Fibroblast of skin of left biceps (primary cell): Measurements from ENCODE around the gene LRRC37B.
"Not testable (repeated sequence)": the region's sequence is repeated elsewhere in the genome, so short reads cannot be mapped to it uniquely, and the experiment has no call there.

ENCODE experiments used
- DNase-seq, 2 experiments: peaks; one replicate each; pipeline ENCODE4 v3.0.0-alpha.2; 2013; ENCODE audit warnings: low read depth in 2 of 2

LRRC37B gene

DNA sequence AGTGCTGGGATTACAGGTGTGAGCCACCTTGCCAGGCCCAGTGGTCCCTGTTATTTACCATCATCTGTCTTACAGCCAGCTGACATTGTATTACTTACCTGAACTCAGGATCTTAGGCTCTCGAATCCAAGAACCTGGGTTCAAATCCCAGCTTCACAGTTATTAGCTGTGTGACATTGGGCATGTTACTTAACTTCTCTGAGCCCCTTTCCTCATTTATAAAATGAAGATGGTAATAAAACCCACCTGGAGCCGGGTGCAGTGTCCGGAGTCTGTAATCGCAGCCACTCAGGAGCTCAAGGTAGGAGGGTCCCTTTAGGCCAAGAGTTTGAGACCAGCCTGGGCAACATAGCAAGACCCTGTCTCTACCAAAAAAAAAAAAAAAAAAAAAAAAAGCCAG is 79.7 kb downstream of the LRRC37B start:
- not testable (repeated sequence) for DNase-seq

DNA sequence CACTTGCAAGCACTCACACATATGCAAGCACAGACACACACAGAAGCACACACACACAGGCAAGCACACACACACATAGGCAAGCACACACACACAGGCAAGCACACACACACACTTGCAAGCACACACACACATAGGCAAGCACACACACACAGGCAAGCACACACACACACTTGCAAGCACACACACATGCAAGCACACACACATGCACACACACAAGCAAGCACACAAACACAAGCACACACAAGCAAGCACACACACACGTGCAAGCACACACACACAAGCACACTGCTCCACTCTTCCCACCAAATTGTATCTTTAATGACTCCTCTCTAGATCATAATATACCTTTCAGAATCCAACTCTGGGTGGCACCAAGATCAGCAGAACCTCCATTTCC is 84.9 kb downstream of the LRRC37B start:
- DNase-seq, result not testable (repeated sequence)

DNA sequence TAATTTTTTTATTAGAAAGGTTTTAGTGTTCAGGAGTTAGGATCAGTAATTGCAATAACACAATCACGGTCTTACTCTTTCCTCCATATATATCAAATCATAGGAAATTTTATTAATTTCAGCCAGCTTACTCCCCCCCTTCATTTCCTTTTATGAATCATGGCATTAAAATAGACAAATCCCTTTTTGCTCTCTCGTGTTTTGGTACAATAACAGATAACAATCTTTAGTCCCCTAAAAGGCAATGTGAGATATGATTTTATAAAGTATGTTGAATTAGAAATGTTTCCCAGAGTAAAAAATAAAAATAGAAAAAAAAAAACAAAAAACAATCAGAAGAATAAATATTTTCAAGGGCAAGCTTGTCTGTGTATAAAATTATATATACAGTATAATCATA is 92.5 kb downstream of the LRRC37B start:
- DNase-seq, result no peak

DNA sequence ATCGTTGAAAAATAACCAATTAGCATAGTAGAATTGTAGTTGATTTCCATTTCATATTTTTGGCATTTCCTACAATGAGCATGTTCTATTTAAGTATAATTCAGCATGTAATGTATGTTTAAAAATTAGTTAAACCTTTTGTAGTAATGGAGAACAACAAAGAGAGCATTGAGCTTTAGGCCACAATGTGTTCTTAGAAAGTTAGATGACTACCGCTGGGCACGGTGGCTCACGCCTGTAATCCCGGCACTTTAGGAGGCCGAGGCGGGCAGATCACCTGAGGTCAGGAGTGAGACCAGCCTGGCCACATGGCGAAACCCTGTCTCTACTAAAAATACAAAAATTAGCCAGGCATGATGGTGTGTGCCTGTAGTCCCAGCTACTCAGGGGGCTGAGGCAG is 93.1 kb downstream of the LRRC37B start:
- DNase-seq, result not testable (repeated sequence)

DNA sequence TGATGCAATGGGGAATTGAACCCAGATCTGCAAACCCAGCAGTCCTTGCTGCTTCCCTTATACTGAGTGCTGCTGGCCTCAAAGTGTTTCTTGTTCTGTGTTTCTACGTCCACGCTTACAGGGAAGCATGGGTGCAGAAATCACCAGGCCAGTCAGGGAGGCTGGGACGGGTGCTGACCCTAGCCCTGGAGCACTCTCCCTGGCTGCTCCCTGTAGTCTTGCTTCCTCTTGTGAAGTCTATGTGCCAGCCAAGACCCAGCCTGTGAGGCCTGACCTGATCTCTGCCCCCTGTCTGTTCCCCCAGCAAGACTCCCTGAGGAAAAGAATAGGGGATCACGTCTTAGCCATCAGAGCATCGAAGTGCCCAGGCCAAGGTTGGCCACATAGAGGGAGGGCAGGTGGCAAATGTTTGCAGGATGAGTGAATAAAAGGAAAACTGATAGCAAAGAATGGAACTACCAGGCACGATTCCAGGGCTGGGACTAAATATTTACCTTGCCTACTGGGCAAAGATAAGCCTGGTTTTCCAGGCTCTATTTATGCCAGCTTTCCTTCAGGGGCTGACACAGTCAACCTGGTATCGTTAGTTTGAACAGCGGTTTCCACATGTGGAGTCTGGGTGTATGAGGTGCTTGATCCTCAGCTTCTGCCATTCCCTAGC is 93.9 kb downstream of the LRRC37B start:
- no peak for DNase-seq

GRCh38 chr17:32102172-32102571 is 95.0 kb downstream of the LRRC37B start:
- DNase-seq, result no peak

DNA sequence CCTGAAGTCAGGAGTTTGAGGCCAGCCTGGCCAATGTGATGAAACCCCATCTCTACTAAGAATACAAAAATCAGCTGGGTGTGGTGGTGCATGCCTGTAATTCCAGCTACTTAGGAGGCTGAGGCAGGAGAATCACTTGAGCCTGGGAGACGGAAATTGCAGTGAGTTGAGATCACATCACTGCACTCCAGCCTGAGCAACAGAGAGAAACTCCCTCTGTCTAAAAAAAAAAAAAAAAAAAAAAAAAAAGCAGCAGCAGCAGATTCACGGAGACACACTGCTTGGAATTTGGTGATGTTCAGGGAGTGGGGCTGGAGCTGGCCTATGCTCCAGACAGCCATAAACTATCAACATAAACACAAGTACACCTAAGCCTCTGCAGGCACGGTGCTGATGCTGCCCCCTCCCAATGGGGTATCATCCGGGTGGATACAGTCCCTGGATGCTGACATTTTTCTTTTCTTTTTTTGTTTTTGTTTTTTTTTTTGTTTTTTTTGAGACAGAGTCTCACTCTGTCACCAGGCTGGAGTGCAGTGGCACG is 95.5 kb downstream of the LRRC37B start:
- DNase-seq, result no peak
